T47D (cell line): ENCODE measurements around the gene CRLF1.

Experiments
- DNase-seq, 2 experiments: peaks; one replicate each; pipeline versions ENCODE4 v3.0.0 to v3.0.0-alpha.2; 2011 to 2012; ENCODE audit warnings: low read depth in 1 of 2, low spot score in 1 of 2
- JUND ChIP-seq: IDR thresholded peaks from 2 replicates; pipeline ENCODE4 v1.6.1; 2012; ENCODE audit warnings: low read depth
- in situ Hi-C: cut with HindIII; loops from 2 replicates; pipeline ENCODE4 v1.10.0; 2016; ENCODE audit warnings: low sequenced_read_pairs, low pct_unique_long_range_greater_than_20kb

The CRLF1 gene

GRCh38 chr19:18646535-18647370 lies 40.2 kb upstream of the CRLF1 start:
- in situ Hi-C loops = no loop called here
- TF ChIP-seq JUND = no peak
- DNase-seq = no peak

DNA sequence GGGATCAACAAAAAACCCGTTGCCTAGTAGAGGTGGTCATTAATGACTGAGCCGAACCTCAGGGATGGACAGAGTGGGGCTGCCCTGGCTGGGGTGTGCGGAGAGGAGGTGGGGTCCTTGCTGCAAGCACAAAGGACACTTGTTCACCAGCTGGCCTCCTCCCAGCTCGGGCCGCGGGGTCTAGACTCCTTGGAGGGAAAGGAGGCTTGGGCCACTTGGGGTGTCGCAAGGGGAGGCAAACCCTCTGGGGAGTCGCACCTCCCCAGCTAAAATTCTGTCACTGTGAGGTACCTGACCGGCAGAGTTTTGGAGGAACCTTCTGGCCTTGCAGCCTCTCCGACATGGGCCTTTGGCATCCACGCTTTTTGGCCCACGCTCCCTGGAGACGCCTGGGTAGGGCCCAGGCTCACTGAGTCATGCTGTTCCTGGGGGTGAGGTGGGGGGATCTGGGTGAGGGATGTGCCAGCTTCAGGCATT lies 38.5 kb upstream of the CRLF1 start:
- in situ Hi-C loops = no loop called here

DNA sequence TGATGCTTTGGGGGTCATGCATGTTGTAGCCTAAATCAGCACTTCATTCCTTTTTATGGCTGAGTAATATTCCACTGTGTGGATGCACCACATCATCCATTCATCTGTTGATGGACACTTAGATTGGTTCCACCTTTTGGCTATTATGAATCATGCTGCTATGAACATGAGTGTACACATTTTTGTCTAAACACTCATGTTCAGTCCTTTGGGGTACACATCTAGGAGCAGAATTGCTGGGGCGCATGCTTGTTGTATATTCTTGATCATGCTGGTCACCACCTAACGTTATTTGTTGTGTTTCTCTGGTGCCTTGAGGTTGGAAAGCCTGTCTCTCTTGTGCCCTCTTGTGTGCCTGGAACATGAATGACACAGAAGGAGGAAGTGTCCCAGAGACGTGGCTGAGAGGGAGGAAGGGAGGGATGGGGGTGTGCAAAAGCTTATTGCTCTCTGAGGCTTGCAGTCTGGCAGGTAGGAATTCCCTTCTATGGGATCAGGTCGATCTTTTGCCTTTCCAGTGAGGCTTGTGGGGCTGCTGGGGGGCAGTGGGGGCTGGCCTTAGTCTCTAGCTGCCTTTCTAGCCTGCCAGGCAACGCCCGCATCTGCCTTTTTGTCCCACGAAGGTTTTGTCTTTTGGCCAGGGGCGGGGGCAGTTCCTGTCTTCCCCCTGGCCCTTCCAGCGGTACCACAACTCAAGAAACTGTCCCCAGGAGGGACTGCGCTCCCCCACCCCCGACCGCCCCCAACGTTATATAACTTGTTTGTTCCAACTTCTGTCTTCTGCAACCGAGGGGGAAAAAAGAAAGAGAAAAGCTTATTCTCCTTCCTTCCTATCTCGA lies 37.8 kb upstream of the CRLF1 start:
- peak; percentile 58 to 64 for DNase-seq
- in situ Hi-C loops = no loop called here

More for the DNA sequence above, 38.5 kb upstream of the CRLF1 start:
- TF ChIP-seq JUND = no peak
- DNase-seq = no peak

GRCh38 chr19:18639706-18640243 lies 33.2 kb upstream of the CRLF1 start:
- TF ChIP-seq JUND = no peak
- no peak for DNase-seq
- in situ Hi-C loops = no loop called here

More for the DNA sequence above, 37.8 kb upstream of the CRLF1 start:
- TF ChIP-seq JUND = no peak

GRCh38 chr19:18637673-18638630 lies 31.4 kb upstream of the CRLF1 start:
- in situ Hi-C loops = no loop called here
- no peak for TF ChIP-seq JUND
- peak; percentile 69 to 70 for DNase-seq

- TF ChIP-seq JUND = no peak
- no peak for DNase-seq
- in situ Hi-C loops = no loop called here
These were observed 30.5 kb upstream of the CRLF1 start, which contains the start of gene KLHL26 for GRCh38 chr19:18636969-18637629. Gene KLHL26, plus strand, starts transcription at chr19:18637028. Its CDS starts 27 bp downstream, at chr19:18637055.

DNA sequence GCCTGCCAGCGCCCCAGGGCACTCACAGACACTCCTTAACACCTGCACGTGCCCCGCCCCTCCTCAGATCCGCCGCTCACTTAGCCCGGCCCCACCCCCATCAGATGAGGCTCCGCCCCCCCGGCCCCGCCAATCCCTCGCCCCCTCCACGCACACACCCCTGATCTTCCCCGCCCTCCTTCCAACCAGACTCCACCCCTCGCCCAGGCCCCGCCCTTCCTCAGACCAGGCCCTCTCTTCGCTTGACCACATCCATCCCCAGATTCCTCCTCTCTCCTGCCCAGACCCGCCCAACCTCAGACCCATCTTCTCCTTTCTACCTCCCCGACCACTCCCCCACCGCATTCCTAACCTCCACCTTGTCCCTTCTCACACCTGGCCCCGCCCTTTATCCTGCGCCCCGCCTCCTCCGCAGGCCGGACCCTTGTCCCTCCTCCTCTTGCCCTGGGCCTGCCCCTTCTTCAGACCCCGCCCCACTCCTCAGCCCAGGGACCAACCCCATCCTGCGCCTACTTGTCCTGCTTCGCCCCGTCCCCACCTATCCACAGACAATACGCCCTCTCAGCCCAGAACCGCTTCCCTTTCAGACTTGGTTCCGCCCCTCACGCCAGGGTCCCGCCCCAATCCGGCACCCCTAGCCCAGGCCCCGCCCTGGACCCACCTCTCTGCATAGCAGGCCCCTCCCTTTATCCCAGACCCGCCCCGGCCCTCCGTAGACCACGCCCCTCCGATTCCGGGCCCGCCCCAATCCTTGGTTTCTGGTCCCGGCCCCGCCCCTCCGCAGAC lies 29.8 kb upstream of the CRLF1 start:
- peak; percentile 87 to 98 for DNase-seq
- in situ Hi-C loops = no loop called here
- no peak for TF ChIP-seq JUND

- in situ Hi-C loops = no loop called here
- no peak for TF ChIP-seq JUND
- no peak for DNase-seq
These were observed 29.2 kb upstream of the CRLF1 start for GRCh38 chr19:18635831-18636182.

- no peak for DNase-seq
These were observed 28.2 kb upstream of the CRLF1 start for GRCh38 chr19:18634612-18635297.

DNA sequence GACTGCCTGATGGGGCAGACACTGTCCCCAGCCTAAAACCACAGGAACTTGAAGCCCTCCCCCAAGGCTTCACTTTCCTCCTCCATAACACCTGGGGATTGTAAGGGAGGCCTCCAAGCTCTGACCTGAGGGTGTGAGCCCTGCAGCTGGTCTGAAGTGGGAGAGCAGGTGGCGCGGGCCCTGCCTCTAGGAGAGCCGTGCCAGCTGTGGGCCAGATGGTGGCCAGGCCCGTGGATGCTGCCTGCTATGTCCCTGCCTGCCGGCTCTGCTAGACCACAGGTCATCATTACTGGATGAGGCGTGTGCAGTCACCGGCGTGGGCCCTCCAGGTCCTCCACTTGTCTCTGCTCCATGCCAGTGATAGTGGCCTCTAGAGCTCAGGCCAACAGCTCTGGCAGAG lies 26.7 kb upstream of the CRLF1 start:
- no peak for TF ChIP-seq JUND
- in situ Hi-C loops = no loop called here

More at GRCh38 chr19:18634612-18635297, 28.2 kb upstream of the CRLF1 start:
- in situ Hi-C loops = no loop called here
- TF ChIP-seq JUND = no peak

More for the DNA sequence above, 26.7 kb upstream of the CRLF1 start:
- DNase-seq = no peak
